Endometrial microvascular endothelial cells (primary cell): Measurements from ENCODE around the gene KCNK6. TPM values are rescaled to one million over a fixed set of nuclear protein-coding genes. Genes with fewer than 3 reads are reported as not detected.

Source experiments
- in situ Hi-C: cut with HindIII; loops from 2 replicates; pipeline ENCODE4 v1.10.0; 2017; ENCODE audit warnings: low sequenced_read_pairs, low pct_unique_long_range_greater_than_20kb; ENCODE audit errors: inconsistent ontology term
- total RNA-seq: library from RNA; depleted of rRNA; stranded (reverse); fragments of >200 nt; gene quantifications from one replicate; pipeline ENCODE4 v1.2.3, GENCODE V29; 2015; ENCODE audit errors: inconsistent ontology term

Gene KCNK6
- total RNA-seq, 1 donor from 2014 or later = 1.8 TPM

DNA sequence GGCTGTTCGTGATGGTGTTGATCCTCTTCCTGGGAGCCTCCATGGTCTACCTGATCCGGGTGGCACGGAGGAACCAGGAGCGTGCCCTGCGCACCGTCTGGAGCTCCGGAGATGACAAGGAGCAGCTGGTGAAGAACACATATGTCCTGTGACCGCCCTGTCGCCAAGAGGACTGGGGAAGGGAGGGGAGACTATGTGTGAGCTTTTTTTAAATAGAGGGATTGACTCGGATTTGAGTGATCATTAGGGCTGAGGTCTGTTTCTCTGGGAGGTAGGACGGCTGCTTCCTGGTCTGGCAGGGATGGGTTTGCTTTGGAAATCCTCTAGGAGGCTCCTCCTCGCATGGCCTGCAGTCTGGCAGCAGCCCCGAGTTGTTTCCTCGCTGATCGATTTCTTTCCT, 27.8 kb upstream of the KCNK6 start:
- in situ Hi-C loops = no loop called here

- in situ Hi-C loops = no loop called here
These were observed 26.4 kb upstream of the KCNK6 start for GRCh38 chr19:38293281-38293680.

- in situ Hi-C loops = no loop called here
These were observed 25.6 kb upstream of the KCNK6 start for GRCh38 chr19:38294090-38294489.

GRCh38 chr19:38298821-38299680, 20.6 kb upstream of the KCNK6 start:
- in situ Hi-C loops = no loop called here

DNA sequence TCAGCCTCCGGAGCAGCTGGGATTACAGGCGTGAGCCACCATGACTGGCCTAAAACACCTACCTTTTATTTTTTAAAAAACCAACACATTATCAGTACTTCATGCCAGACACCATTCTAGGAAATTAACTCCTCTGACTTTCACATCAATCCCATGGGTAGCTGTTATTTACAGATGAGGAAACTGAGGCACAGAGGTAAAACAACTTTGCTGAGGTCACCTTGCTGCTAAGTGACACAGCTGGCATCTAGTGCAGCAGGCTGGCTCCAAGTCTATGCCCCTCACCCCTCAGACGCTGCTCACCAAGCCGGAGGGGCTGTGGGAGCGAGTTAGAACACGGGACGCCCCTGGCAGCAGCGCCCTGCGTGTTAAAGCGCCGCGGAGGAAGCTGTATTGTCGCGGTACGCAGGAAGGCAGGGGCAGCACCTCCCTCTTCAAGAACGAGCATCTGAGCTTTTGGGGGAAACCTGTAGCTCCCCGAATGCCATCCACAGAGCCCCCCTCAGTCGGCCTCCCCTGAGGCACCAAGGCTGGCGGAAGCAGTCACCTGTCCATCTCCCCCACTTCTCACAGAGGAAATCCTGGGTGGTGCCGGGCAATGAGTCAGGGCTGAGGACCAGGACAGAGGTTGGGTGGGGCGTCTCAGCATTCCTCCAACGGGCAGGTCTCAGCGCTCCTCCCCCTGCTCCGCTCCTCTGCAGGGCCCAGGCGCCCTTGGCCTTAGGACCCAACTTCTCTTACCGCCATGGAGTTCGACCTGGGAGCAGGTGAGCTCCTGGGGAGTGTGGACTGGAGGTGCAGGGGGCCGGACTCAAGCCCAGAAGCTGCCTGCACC, 15.9 kb upstream of the KCNK6 start, which contains the start of gene C19orf33:
C19orf33 (plus strand) TSS at position 735 of the 835 bp plus-strand sequence; CDS start at position 746, 11 bp downstream.
- in situ Hi-C loops = no loop called here

DNA sequence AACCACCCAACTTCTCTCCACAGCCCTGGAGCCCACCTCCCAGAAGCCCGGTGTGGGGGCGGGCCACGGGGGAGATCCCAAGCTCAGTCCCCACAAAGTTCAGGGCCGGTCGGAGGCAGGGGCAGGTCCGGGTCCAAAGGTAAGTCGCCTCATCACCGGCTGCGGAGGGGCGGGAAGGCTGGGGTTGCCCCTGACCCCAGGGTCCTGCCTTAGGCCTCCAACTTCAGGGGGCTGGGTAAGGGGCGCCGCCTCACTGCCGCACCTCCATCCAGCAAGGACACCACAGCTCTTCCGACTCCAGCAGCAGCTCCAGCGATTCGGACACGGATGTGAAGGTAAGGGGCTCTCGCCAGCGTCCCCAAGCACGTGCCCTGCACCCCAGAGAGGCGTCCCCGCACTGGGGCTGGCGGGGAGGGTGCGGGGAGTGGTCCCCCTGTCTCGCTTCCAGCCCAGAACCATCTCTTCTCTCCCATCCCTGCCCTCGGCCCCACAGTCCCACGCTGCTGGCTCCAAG, 15.2 kb upstream of the KCNK6 start:
- in situ Hi-C loops = no loop called here

- in situ Hi-C loops = no loop called here
These were observed 14.7 kb upstream of the KCNK6 start for GRCh38 chr19:38304866-38305429.

DNA sequence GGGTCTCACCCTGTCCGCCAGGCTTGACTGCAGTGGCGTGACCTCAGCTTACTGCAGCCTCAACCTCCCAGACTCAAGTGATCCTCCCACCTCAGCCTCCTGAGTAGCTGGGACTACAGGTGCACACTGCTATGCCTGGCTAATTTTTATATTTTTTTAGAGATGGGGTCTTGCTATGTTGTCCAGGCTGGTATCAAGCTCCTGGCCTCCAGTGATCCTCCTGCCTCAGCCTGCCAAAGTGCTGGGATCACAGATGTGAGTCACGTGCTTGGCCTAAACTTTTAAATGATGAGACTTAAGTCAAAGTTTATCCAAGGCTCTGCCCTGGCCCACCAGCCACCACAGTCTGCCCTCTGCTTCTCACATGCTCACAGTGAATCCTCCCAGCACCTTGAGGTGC, 13.4 kb upstream of the KCNK6 start:
- in situ Hi-C loops = no loop called here

DNA sequence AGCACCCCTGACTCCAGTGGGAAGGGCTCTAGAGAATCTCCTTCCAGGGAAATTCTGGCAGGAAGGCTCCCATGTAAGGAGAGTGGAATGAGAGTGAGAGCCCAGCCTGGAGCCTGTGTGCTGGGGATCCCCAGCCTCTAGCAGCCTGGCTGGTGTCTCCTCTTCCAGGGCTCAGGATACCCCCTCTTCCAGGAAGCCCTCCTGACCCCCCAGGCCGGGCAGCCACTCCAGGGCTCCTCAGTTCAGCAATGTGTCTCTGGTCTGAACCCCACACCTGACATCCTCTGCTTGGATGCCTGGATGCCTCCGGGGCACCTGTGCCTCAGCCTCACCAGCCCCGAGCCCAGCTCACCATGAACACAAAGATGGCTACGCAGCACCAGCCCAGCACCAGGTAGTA, 12.6 kb upstream of the KCNK6 start:
- in situ Hi-C loops = no loop called here

DNA sequence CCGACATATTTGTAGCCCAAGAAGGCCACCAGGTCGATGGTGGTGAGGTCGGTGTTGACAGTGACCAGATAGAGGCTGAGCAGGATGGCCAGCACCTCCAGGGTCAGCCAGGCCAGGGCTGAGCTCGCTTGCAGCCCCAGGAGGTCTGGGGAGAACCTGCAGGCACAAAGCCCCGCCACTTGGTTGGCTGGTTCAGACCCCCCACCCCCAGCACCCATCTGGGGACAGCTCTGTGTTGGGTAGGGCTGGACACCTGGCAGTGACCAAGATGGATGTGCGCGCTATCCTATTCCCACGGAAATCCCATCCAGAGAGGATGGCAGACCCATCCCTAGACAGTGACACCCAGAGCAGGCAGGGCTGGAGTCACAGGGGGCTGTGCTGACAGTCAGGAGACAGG, 12.0 kb upstream of the KCNK6 start:
- in situ Hi-C loops = no loop called here

DNA sequence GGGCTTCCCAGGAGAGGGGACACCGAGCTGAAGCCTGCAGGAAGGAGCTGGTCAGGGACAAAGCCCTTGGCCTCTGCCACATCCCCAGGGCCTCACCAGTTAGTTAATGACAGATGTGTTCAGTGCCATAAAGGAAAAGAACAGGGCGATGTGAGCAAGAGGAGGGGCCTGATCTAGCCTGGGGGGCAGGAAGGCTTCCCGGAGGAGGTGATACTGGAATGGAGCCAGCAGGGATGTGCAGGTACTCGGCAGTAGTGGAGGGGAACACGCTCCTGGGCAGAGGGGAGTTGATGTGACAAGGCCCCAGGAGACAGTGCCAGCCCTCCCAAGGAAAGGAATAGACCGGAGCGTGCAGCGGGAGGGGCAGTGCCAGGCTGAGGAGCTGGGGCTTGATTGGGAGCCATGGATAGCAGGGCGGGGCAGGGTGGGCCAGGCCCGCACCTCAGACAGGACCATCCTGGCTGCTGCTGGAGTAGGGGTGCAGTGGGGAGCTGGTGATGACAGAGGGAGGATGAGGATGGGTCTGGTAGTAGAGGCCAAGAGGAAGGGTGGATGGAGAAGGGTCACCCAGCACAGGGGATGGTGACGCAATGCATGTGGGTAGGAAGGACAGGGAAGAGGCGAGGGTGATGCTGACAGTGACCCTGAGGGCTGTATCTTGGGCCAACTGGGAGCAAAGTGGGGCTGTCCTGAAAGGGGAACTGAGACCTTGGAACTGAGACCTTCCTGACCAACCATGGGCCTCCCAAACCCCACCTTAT, 11.5 kb upstream of the KCNK6 start:
- in situ Hi-C loops = no loop called here

- in situ Hi-C loops = no loop called here
These were observed 10.6 kb upstream of the KCNK6 start for GRCh38 chr19:38308926-38309614.

DNA sequence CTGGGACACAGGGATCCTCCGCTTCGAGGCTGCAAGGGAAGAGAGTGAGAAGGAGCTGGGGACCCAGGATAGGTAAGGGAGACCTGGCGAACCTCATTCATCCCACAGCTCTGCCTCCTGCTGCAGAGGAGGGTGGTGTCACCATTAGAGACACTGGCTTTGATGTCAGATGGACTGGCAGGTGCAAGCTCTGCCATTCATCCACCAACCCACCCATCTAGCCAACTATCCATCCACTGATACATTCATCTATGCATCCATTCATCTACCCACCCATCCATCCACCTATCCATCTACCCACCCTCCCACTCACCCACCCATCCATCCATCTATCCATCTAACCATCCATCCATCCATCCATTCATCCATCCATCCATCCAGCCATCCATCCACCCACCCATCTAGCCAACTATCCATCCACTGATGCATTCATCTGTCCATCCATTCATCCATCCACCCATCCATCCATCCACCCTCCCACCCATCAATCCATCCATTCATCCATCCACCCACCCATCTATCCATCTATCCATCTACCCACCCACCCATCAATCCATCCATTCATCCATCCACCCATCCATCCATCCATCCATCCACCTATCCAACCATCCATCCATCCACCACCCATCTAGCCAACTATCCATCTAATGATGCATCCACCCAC, 9.9 kb upstream of the KCNK6 start:
- in situ Hi-C loops = no loop called here

- in situ Hi-C loops = no loop called here
These were observed 9.4 kb upstream of the KCNK6 start for GRCh38 chr19:38310279-38310670.

DNA sequence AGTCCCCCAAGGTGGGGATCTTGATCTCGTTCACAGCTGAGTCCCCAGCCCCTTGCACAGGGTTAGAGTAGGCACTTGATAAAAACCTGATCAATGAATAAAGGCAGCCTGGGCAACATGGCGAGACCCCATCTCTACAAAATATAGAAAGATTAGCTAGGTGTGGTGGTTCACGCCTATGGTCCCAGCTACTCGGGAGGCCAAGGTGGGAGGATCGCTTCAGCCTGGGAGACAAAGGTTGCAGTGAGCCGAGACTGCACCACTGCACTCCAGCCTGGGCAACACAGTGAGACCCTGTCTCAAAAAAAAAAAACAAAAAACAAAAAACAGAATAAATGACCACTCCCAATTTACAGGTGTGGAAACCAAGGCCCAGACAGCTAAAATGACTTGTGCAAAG, 8.7 kb upstream of the KCNK6 start:
- in situ Hi-C loops = no loop called here

DNA sequence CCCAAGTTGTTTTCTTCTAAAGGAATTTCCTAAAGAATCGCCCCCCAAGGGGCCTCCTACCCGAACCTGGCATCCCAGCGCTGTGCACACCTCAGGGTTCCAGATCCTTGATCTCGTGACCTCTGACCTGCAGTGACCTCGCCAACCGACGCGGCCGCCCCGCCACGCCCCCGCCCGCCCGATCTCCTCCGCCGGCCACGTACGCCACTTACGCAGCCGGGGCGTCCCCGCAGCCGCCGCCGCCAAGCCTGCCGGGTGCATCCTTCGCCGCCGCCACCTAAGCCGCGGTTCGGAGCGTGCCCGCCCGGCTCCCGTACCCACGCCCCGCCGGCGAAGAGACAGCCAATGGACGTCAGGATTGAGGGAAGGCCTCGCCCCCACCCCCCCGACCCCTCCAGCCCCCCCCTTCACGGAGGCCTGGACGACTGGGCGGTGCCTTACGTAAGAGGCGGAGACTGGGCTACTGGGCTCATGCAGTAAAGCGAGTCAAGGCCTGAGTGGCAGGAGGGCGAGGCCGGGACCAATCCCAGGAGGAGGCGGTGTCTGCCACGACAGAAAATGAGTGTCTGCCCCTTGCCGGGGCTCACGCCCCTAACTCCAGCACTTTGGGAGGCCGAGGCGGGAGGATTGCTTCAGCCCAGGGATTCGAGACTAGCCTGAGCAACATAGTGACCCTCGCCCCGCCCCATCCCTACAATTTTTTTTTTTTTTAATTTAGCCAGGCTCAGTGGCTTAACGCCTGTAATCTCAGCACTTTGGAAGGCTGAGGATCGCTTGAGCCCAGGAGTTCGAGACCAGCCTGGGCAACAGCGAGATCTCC, 3.8 kb upstream of the KCNK6 start, which contains the start of gene YIF1B:
YIF1B (minus strand) TSS at position 291 of the 820 bp plus-strand sequence; CDS start at position 261, 30 bp downstream.
- in situ Hi-C loops = loop anchor here (5.0 kb wide), 1 partner anchor 49 kb away; no protein-coding TSS in a partner anchor
